22Rv1 (cell line): ENCODE results near the gene SLC27A3.

ENCODE experiments used
- CTCF ChIP-seq: fragments of 450-650 bp; IDR thresholded peaks from 2 replicates; pipeline ENCODE4 v1.5.1; 2017; ENCODE audit warnings: mild to moderate bottlenecking
- ZFX ChIP-seq: fragments of 450-650 bp; IDR thresholded peaks from 2 replicates; pipeline ENCODE4 v1.6.1; 2017; ENCODE audit warnings: antibody characterized with exemption, borderline replicate concordance

- TF ChIP-seq CTCF, result no peak
- no peak for TF ChIP-seq ZFX
These were observed 32.6 kb upstream of the SLC27A3 start for GRCh38 chr1:153742411-153743142.
